ENCODE results near the gene HDAC2. TPM values are rescaled to one million over a fixed set of nuclear protein-coding genes. Genes with fewer than 3 reads are reported as not detected.
"Not testable (repeated sequence)": the region's sequence is repeated elsewhere in the genome, so short reads cannot be mapped to it uniquely, and the experiment has no call there.

HDAC2 gene
- total RNA-seq, 2 experiments from 2014 or later: 64.0 to 64.8 TPM

DNA sequence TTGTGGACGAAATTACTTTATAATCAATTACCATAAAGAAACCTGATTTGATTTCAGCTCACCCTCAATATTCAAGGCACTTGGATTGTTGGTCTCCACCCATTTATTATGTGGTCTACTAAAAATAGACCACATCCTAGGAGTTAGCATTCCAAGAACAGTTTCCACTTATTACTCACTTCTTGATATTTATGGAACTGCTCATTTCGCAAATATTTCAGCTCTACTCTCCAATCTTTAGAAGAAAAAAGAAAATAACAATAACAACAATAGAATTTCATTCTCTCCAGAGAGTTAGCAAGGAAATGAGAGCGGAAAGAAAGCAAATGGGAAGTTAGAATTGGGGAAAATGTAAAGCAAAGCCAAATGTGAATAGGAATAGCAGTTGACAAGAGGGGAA lies 26.2 kb upstream of the HDAC2 start:
- ChIA-PET CTCF (interaction anchor here (4.6 kb wide), 1 partner anchor 112 kb away, joined by 30 read pairs; no protein-coding TSS in a partner anchor), POLR2A (interaction anchor here (0.7 to 1.2 kb wide), 2 partner anchors 10 to 11 kb away, joined by 3 read pairs; no protein-coding TSS in a partner anchor)
- no peaks in the 10 kb centered on the region for H3K36me3 Mint-ChIP-seq (ENCODE audit: low read depth)
- DNase-seq: no peak
- H3K27ac Mint-ChIP-seq: no peak overlapping the region
- H3K4me3 Mint-ChIP-seq: no peak overlapping the region
- no peaks in the 10 kb centered on the region for H3K9me3 Mint-ChIP-seq
- no peaks in the 10 kb centered on the region for H3K4me1 Mint-ChIP-seq
- peaks cover 24% of the 10 kb centered on the region for H3K27me3 Mint-ChIP-seq

DNA sequence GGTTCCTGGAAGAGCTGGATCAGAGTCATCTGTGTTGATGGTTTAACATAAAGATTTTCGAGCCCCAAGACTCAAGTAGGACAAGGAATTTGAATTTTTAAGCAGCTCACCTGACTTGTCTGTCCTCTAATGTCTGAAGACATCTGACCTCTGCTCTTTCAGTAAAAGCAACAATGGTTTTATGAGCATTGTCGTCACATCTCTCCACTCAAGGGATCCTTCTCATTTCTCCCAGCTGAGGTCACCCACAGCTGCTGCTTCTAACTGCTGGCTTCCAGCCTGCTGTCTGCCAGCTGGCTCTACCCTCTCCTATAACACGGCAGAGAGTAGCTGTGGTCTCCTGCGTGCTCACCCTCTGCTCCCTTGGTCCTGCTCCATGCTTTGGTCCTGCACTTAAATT lies 24.7 kb upstream of the HDAC2 start:
- H3K9me3 Mint-ChIP-seq: no peaks in the 10 kb centered on the region
- ChIA-PET POLR2A (no interaction called here), CTCF (interaction anchor here (0.8 to 4.6 kb wide), 7 partner anchors 11 to 309 kb away, joined by 3 to 30 read pairs (median 3); partner anchors contain the start of gene HDAC2)
- H3K4me3 Mint-ChIP-seq: no peak overlapping the region
- H3K27ac Mint-ChIP-seq: no peak overlapping the region
- no peaks in the 10 kb centered on the region for H3K4me1 Mint-ChIP-seq
- no peaks in the 10 kb centered on the region for H3K36me3 Mint-ChIP-seq (ENCODE audit: low read depth)
- H3K27me3 Mint-ChIP-seq: peaks cover 18% of the 10 kb centered on the region
- DNase-seq: no peak

DNA sequence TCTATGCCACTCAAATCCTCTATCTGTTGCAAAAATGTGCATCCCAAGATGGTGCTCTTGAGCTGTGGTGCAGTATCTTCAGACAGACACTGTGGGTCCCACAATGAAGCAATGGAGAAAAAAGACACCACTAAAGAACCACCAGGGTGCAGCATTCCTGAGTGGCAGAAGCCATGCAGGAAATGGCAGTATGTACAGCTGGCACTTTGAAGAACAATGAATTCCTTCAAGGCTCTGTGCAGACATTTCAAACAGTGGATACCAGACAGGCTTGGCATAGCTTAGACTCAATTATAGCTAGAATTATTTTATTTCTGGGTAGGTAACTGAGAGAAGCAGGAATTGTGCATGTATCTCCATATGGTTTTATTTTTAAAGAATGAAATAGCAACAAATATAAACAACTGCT lies 24.0 kb upstream of the HDAC2 start:
- POLR2A ChIA-PET: no interaction called here

DNA sequence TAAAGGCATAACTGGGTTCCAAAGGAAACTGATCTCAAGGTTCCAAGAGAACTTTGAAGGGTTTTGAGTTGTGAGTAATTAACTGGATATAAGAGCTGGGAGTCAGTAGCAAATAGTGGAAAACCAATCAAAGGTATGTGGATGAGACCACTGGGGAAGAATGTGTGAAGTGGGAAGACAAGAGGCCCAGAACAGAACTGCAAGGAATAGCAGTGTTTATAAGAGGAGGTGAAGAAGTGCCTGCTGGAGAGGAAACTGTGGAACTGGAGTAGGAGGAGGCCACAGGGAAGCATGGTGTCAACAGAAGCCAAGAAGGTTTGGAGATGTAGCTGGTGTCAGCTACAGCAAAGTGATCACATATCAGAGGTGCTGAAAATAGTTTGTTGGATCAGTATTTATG lies 18.7 kb upstream of the HDAC2 start:
- H3K9me3 Mint-ChIP-seq: no peaks in the 10 kb centered on the region
- no peaks in the 10 kb centered on the region for H3K36me3 Mint-ChIP-seq (ENCODE audit: low read depth)
- CTCF ChIA-PET: no interaction called here
- DNase-seq: no peak
- no peaks in the 10 kb centered on the region for H3K4me1 Mint-ChIP-seq
- H3K27ac Mint-ChIP-seq: no peak overlapping the region
- peaks cover 3% of the 10 kb centered on the region for H3K27me3 Mint-ChIP-seq
- no peak overlapping the region for H3K4me3 Mint-ChIP-seq
- POLR2A ChIA-PET: no interaction called here

More for the DNA sequence above, 24.0 kb upstream of the HDAC2 start:
- Mint-ChIP-seq H3K27me3 (peaks cover 17% of the 10 kb centered on the region), H3K9me3 (no peaks in the 10 kb centered on the region), H3K4me3 (no peak overlapping the region), H3K4me1 (no peaks in the 10 kb centered on the region), H3K36me3 (ENCODE audit: low read depth) (no peaks in the 10 kb centered on the region), H3K27ac (no peak overlapping the region)
- peak; percentile 43 for DNase-seq
- CTCF ChIA-PET: interaction anchor here (0.7 to 4.6 kb wide), 10 partner anchors 11 to 310 kb away, joined by 3 to 30 read pairs (median 4); partner anchors contain the start of gene HDAC2

DNA sequence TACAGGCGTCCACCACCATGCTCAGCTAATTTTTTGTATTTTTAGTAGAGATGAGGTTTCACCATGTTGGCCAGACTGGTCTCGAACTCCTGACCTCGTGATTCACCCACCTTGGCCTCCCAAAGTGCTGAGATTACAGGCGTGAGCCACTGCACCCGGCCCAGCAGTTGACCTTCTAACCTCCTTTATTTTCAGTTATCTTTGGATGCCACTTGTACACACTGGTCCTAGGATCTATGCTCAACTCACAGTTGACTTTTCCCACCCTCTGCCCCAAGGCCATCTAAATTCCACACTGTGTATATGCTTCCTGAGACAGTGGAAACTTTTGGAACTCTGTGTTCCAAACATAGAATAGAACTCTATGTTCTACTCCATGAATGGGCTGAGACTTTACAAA lies 11.7 kb upstream of the HDAC2 start:
- H3K27me3 Mint-ChIP-seq; CTCF ChIA-PET; H3K4me1 Mint-ChIP-seq; H3K4me3 Mint-ChIP-seq; H3K9me3 Mint-ChIP-seq; H3K27ac Mint-ChIP-seq; DNase-seq; H3K36me3 Mint-ChIP-seq (ENCODE audit: low read depth); POLR2A ChIA-PET: not testable (repeated sequence)

DNA sequence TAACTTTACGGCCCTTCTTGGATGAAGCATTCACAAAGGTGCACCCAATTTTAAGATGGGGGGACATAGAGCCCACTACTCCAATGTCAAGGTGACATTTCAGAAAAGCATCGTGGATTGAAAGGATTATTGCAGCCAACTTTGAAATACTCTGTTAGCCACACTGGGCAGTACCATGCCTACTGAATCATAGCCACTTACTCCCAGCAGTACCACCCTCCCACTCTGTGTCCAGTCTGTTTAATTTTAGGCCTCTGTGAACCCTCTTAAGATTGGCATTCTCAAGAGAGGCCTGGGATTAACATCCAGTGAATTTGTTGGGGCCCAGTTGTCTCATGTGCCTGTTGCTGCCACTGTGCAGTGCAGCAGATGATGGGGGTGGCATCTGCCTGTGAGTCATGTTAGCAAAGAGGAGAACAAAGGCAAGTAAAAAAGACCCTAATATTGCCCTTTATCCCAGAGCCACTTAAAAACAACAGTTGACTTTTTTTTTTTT lies 11.2 kb upstream of the HDAC2 start:
- DNase-seq: no peak
- ChIA-PET POLR2A (interaction anchor here (2.3 kb wide), 1 partner anchor 11 kb away, joined by 7 read pairs; the partner anchor contains the start of gene HDAC2), CTCF (interaction anchor here (2.2 kb wide), 1 partner anchor 126 kb away, joined by 18 read pairs; no protein-coding TSS in a partner anchor)
- no peaks in the 10 kb centered on the region for H3K27me3 Mint-ChIP-seq
- no peaks in the 10 kb centered on the region for H3K9me3 Mint-ChIP-seq
- H3K4me1 Mint-ChIP-seq: no peaks in the 10 kb centered on the region
- H3K27ac Mint-ChIP-seq: no peak overlapping the region
- H3K36me3 Mint-ChIP-seq (ENCODE audit: low read depth): no peaks in the 10 kb centered on the region
- H3K4me3 Mint-ChIP-seq: no peak overlapping the region

DNA sequence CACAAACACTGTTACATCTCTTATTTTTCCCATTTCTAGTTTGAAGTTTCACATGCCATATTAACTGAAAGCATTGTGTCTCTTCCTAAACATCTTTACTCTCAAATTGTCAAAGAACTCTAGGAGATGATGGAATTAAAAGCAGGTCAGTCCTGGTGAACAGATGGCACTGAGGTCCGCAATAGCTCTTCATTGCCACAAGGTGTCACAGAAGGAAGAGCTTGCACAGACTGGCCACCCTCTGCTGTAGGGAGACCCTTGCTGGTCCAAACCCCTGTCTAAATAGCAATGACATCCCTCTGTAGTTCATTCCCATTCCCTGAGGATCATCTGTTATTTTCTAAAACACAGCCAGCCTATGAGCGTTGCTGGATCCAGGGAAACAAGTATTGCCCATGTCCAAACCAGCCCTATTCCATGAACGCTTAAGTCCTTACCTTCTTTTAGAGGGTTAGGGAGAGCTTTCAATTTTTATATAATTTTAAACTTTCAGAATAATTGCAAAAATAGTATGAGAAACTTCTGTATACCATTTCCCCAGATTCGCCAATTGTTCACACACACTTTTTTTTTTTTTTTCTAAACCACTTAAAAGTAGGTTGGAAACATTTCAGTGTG lies 10.1 kb upstream of the HDAC2 start:
- Mint-ChIP-seq H3K4me3 (no peak overlapping the region), H3K9me3 (no peaks in the 10 kb centered on the region), H3K27ac (no peak overlapping the region), H3K36me3 (ENCODE audit: low read depth) (no peaks in the 10 kb centered on the region), H3K27me3 (no peaks in the 10 kb centered on the region), H3K4me1 (no peaks in the 10 kb centered on the region)
- CTCF ChIA-PET: interaction anchor here (1.0 to 2.3 kb wide), 7 partner anchors 9 to 127 kb away, joined by 3 to 18 read pairs (median 4); partner anchors contain the start of gene HDAC2
- POLR2A ChIA-PET: interaction anchor here (2.3 kb wide), 1 partner anchor 10 kb away, joined by 7 read pairs; the partner anchor contains the start of gene HDAC2
- no peak for DNase-seq

DNA sequence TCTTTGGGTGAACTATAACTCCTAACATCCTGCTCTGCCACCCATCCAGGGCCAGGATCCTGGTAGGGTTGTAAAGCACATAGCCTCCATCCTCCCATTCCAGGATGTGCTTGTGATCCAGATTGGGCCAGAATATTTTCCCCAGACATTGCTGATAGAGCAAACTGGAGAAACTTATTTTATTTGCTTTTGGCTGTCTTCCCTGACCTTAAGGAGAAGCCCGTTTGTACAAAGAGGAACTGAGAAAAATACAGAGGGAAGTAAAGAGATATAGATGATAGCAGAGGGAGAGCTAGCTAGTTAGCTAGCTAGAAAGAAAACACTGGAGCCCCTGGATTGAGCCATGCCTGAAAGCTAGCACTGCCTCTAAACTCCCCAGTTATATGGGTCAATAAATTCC lies 9.0 kb upstream of the HDAC2 start:
- Mint-ChIP-seq H3K27me3 (no peaks in the 10 kb centered on the region), H3K4me1 (no peaks in the 10 kb centered on the region), H3K36me3 (ENCODE audit: low read depth) (no peaks in the 10 kb centered on the region), H3K9me3 (no peaks in the 10 kb centered on the region), H3K4me3 (no peak overlapping the region), H3K27ac (no peak overlapping the region)
- no peak for DNase-seq
- ChIA-PET CTCF (interaction anchor here (0.7 to 2.3 kb wide), 5 partner anchors 8 to 129 kb away, joined by 3 to 18 read pairs (median 4); partner anchors contain the start of gene HDAC2), POLR2A (interaction anchor here (2.3 kb wide), 1 partner anchor 9 kb away, joined by 7 read pairs; the partner anchor contains the start of gene HDAC2)

DNA sequence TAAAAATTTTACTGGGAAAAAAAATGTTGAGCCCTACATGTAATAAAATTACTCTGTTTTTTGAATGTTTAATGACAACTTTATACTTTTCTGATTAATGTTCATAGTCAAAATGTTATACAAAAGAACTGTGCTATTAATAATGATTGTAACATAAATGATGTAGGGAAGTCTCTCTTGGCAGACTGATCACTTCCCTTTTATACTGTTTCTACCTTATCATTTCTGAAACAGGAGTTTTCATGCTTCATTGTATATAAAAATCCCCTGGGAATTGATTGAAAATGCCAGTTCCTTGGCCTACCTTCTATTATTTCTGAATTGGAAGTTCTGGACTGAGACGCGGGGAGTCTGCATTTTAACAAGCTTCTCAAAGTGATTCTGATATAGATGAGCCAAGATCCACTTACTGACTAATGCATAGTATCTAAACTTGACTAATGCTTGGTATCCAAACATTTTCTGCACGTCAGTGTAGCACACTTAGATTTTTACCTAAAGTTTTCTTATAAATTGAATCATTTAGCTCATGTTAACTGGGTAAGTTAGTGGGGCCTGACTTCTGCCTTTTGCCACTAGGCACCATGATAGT lies 7.2 kb upstream of the HDAC2 start:
- Mint-ChIP-seq H3K36me3 (ENCODE audit: low read depth) (no peaks in the 10 kb centered on the region), H3K4me1 (no peaks in the 10 kb centered on the region), H3K9me3 (no peaks in the 10 kb centered on the region), H3K27ac (no peak overlapping the region), H3K27me3 (no peaks in the 10 kb centered on the region), H3K4me3 (no peak overlapping the region)
- CTCF ChIA-PET: interaction anchor here (1.2 to 2.0 kb wide), 2 partner anchors 14 to 17 kb away, joined by 4 read pairs; no protein-coding TSS in a partner anchor
- POLR2A ChIA-PET: no interaction called here
- DNase-seq: no peak

DNA sequence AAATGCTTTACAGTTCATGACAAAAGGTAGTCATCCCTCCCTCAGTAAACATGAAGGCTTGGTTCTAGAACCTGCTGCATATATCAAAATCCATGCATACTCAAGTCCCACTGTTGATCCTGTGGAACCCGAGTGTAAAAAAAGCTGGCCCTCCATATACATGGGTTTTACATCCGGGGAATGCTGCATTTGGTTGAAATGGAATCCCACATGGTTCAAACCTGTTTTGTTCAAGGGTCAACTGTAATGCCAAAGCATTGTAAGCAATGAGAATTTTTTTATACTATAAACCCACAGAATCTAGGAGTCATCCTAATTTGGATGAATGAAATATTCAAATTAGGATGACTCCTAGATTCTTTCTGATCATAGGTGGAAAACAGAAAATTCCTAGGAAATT lies 5.9 kb upstream of the HDAC2 start:
- Mint-ChIP-seq H3K27ac (no peak overlapping the region), H3K27me3 (no peaks in the 10 kb centered on the region), H3K9me3 (no peaks in the 10 kb centered on the region), H3K36me3 (ENCODE audit: low read depth) (no peaks in the 10 kb centered on the region), H3K4me3 (no peak overlapping the region), H3K4me1 (peaks cover 1% of the 10 kb centered on the region)
- POLR2A ChIA-PET: no interaction called here
- CTCF ChIA-PET: no interaction called here
- no peak for DNase-seq

DNA sequence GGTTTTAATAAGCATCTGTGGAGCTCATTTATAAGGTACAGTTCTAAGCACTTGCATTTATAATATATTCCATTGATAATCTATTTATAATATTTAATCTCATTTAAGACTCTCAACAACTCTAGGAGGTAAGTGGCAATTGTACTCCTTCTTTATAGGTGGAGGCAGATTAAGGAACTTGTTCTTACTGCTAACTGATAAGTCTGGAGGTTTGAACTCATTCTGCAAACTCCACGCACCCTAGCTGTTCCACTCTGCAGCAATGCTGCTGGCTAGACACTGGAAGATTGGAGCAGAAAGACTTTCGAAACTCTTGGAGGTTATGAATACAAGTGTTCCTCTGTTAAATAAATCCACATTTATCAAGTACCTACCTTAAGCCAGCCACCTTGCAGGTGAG lies 793 bp upstream of the HDAC2 start:
- H3K27me3 Mint-ChIP-seq: no peaks in the 10 kb centered on the region
- H3K4me1 Mint-ChIP-seq: peaks cover 20% of the 10 kb centered on the region
- H3K4me3 Mint-ChIP-seq: peak overlapping the region; percentile 93
- no peak overlapping the region for H3K27ac Mint-ChIP-seq
- H3K9me3 Mint-ChIP-seq: no peaks in the 10 kb centered on the region
- ChIA-PET CTCF (interaction anchor here (0.7 to 2.6 kb wide), 7 partner anchors 9 to 360 kb away, joined by 3 to 13 read pairs (median 3); no protein-coding TSS in a partner anchor), POLR2A (interaction anchor here (0.8 to 2.1 kb wide), 5 partner anchors 9 to 36 kb away, joined by 3 to 7 read pairs (median 4); no protein-coding TSS in a partner anchor)
- no peak for DNase-seq
- H3K36me3 Mint-ChIP-seq (ENCODE audit: low read depth): no peaks in the 10 kb centered on the region

DNA sequence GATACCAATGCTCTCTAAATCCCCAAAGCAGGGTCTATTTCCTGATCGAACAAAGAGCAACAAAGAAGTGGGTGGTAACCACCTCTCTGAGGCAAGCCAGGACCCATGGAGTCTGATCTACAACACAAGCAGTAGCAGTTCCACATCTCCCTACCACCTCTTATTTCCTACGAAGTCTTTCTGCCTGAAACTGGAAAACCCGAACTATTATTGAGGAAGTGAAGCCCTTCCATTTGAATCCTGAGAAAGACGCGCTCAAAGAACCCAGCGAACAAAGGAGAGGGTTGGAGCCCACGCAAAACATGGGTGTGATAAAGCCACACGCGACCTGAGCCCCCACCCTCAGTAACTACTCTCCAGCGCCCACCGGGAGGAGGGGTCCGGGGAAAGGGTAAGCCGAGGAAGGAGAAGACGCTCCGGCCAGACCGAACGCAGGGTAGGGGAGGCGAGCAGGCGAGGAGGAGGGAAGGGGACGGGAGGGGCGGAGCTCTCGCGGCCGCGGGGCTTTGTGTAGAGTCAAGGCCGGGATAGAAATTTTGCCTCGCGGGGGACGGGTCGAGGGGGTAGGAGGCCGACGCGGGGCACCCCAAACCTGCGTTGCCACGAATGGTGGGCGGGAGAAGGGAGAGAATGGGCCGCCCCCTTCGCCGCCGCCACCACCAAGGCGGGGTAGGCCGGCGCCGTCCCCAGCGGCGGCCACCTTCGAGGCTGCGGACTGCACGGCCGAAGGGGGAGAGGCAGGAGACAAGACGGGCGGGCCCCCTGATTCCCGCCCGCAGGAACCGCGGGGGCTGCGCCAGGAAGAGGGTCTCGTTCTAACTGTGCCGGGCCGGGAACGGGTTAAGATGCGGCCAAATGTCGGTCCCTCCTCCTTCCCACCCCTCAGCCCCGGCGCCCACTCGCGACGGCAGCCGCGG lies 802 bp downstream of the HDAC2 start:
- ChIA-PET POLR2A (interaction anchor here (1.0 to 2.1 kb wide), 4 partner anchors 11 to 49 kb away, joined by 3 to 7 read pairs (median 4); no protein-coding TSS in a partner anchor), CTCF (interaction anchor here (1.2 kb wide), 1 partner anchor 35 kb away, joined by 4 read pairs; no protein-coding TSS in a partner anchor)
- peak; percentile 54 for DNase-seq

More for the DNA sequence above, 802 bp downstream of the HDAC2 start:
- Mint-ChIP-seq H3K27me3 (no peaks in the 10 kb centered on the region), H3K4me1 (peaks cover 22% of the 10 kb centered on the region), H3K4me3 (peak overlapping the region; percentile 93), H3K9me3 (no peaks in the 10 kb centered on the region), H3K36me3 (ENCODE audit: low read depth) (no peaks in the 10 kb centered on the region), H3K27ac (peak overlapping the region; percentile 80)
